Lower lobe of right lung (tissue), 2 donors: Measurements from ENCODE around the gene CDC14B. TPM values are rescaled to one million over a fixed set of nuclear protein-coding genes. Genes with fewer than 3 reads are reported as not detected.
"Not testable (repeated sequence)": the region's sequence is repeated elsewhere in the genome, so short reads cannot be mapped to it uniquely, and the experiment has no call there.

ENCODE experiments used
- ATAC-seq, 2 donors: fragments of 200-7000 bp; cut with Tn5 transposase; one replicate each; pipeline ENCODE4 v1.9.1; 2020 to 2022; ENCODE audit warnings: mild to moderate bottlenecking in 2 of 2, moderate library complexity in 2 of 2
- DNase-seq: peaks from one replicate; pipeline ENCODE4 v3.0.0-alpha.2; 2020
- H3K27ac ChIP-seq: fragments of 200-600 bp; one replicate; pipeline ENCODE4 v1.8.0; 2022
- H3K27me3 ChIP-seq: fragments of 200-600 bp; one replicate; pipeline ENCODE4 v1.8.0; 2022; ENCODE audit warnings: low read depth
- H3K36me3 ChIP-seq: fragments of 200-600 bp; one replicate; pipeline ENCODE4 v1.8.0; 2022; ENCODE audit warnings: mild to moderate bottlenecking
- H3K4me1 ChIP-seq: fragments of 200-600 bp; one replicate; pipeline ENCODE4 v1.8.0; 2022
- H3K4me3 ChIP-seq: fragments of 200-600 bp; one replicate; pipeline ENCODE4 v1.8.0; 2022; ENCODE audit warnings: mild to moderate bottlenecking
- H3K9me3 ChIP-seq: fragments of 200-600 bp; one replicate; pipeline ENCODE4 v1.8.0; 2022
- CTCF ChIP-seq: fragments of 200-600 bp; IDR thresholded peaks from one replicate; pipeline ENCODE4 v1.8.0; 2022; ENCODE audit warnings: antibody characterized with exemption, mild to moderate bottlenecking
- intact Hi-C: fragments of 100-400 bp; cut with DNase I; formaldehyde crosslinking; loops from one replicate; pipeline ENCODE4 v1.11.0; 2022
- total RNA-seq: library from RNA; stranded (reverse); fragmentation: NEBNext Ultra II Directional; extraction: Animal tissue kit (Norgen Biotek cat#: 25700); gene quantifications from one replicate; pipeline ENCODE4 v1.2.1, GENCODE V29; 2021
- donor health status: DM: no; HTN: yes; CAD: no; lungs with severe emphysema.

Gene CDC14B
- total RNA-seq, 1 donor from 2014 or later = 16.0 TPM

GRCh38 chr9:96554801-96555566, 64.7 kb downstream of the CDC14B start:
- Histone ChIP-seq H3K9me3 (no peaks in the 10 kb centered on the region), H3K27me3 (no peaks in the 10 kb centered on the region), H3K36me3 (no peaks in the 10 kb centered on the region), H3K27ac (no peak overlapping the region), H3K4me1 (peaks cover 8% of the 10 kb centered on the region), H3K4me3 (no peak overlapping the region)
- no peak for TF ChIP-seq CTCF
- no peak for DNase-seq
- no peak for ATAC-seq
- intact Hi-C loops = no loop called here

- H3K36me3 ChIP-seq = no peaks in the 10 kb centered on the region
- H3K4me3 ChIP-seq = no peak overlapping the region
- no peak for ATAC-seq
- no peaks in the 10 kb centered on the region for H3K27me3 ChIP-seq
- H3K9me3 ChIP-seq = no peaks in the 10 kb centered on the region
- H3K4me1 ChIP-seq = peaks cover 8% of the 10 kb centered on the region
- no peak for TF ChIP-seq CTCF
- H3K27ac ChIP-seq = no peak overlapping the region
- intact Hi-C loops = no loop called here
- DNase-seq = no peak
Observed at GRCh38 chr9:96554326-96554725, 65.3 kb downstream of the CDC14B start.

GRCh38 chr9:96553070-96553469, 66.6 kb downstream of the CDC14B start:
- DNase-seq (no peak), ATAC-seq (no peak)
- no peak overlapping the region for H3K4me3 ChIP-seq
- intact Hi-C loops = no loop called here
- peaks cover 8% of the 10 kb centered on the region for H3K4me1 ChIP-seq
- H3K9me3 ChIP-seq = no peaks in the 10 kb centered on the region
- no peak for TF ChIP-seq CTCF
- no peak overlapping the region for H3K27ac ChIP-seq
- H3K36me3 ChIP-seq = no peaks in the 10 kb centered on the region
- no peaks in the 10 kb centered on the region for H3K27me3 ChIP-seq

- ATAC-seq = no peak
- no peak for DNase-seq
- H3K4me3 ChIP-seq = no peak overlapping the region
- no peak overlapping the region for H3K27ac ChIP-seq
- H3K4me1 ChIP-seq = peaks cover 8% of the 10 kb centered on the region
- no peak for TF ChIP-seq CTCF
- no peaks in the 10 kb centered on the region for H3K27me3 ChIP-seq
- H3K36me3 ChIP-seq = no peaks in the 10 kb centered on the region
- intact Hi-C loops = no loop called here
- H3K9me3 ChIP-seq = no peaks in the 10 kb centered on the region
Observed at GRCh38 chr9:96551403-96551802, 68.2 kb downstream of the CDC14B start.

GRCh38 chr9:96550659-96551058, 69.0 kb downstream of the CDC14B start:
- no peak overlapping the region for H3K27ac ChIP-seq
- no peak for ATAC-seq

GRCh38 chr9:96543131-96543530, 76.5 kb downstream of the CDC14B start:
- H3K27me3 ChIP-seq, intact Hi-C loops, H3K27ac ChIP-seq, H3K36me3 ChIP-seq, H3K9me3 ChIP-seq, DNase-seq, ATAC-seq, H3K4me3 ChIP-seq, H3K4me1 ChIP-seq: not testable (repeated sequence)

More at GRCh38 chr9:96550659-96551058, 69.0 kb downstream of the CDC14B start:
- intact Hi-C loops = no loop called here
- Histone ChIP-seq H3K36me3 (no peaks in the 10 kb centered on the region), H3K4me3 (no peak overlapping the region), H3K4me1 (peaks cover 2% of the 10 kb centered on the region), H3K9me3 (no peaks in the 10 kb centered on the region), H3K27me3 (no peaks in the 10 kb centered on the region)
- no peak for TF ChIP-seq CTCF
- DNase-seq = no peak
